ENCODE measurements around the gene RIT1.

- no peak for TF ChIP-seq YY1 (IDR thresholded peaks at IDR 0.05; ENCODE audit: insufficient read depth, insufficient read length)
- no peak for TF ChIP-seq ZNF274 (IDR thresholded peaks at IDR 0.05; ENCODE audit: low read depth, low read length)
Measured at GRCh38 chr1:155884031-155884960, 26.9 kb downstream of the RIT1 start.

Measured in NT2/D1 (cell line).